Measurements from ENCODE around the gene C1RL.

Gene C1RL

GRCh38 chr12:7106082-7106481 lies 2.9 kb downstream of the C1RL start:
- no peaks in the 10 kb centered on the region for H3K9me3 ChIP-seq (ENCODE audit: control insufficient read depth, low read length)
- 80 to 100% methylated on average over 1 of the region's 1 CpG for WGBS, 2 experiments
- no peaks in the 10 kb centered on the region for H3K36me3 ChIP-seq (ENCODE audit: control insufficient read depth, insufficient read depth, low read length)
- no peaks in the 10 kb centered on the region for H3K27me3 ChIP-seq (ENCODE audit: control insufficient read depth, insufficient read depth, low read length, poor library complexity, severe bottlenecking)
- no peak overlapping the region for H3K4me3 ChIP-seq (ENCODE audit: insufficient read depth, low read depth, low read length)
- no peak overlapping the region for H3K27ac ChIP-seq (ENCODE audit: insufficient read depth, low read depth, low read length, poor library complexity, severe bottlenecking)
- peaks cover 6% of the 10 kb centered on the region for H3K4me1 ChIP-seq (ENCODE audit: control insufficient read depth, insufficient read depth, low read length)

- Histone ChIP-seq H3K27ac (ENCODE audit: insufficient read depth, low read depth, low read length, poor library complexity, severe bottlenecking) (no peak overlapping the region), H3K4me3 (ENCODE audit: insufficient read depth, low read depth, low read length) (no peak overlapping the region)
- 94 to 96% methylated on average over 14 of the region's 14 CpGs for WGBS, 2 experiments
Observed at GRCh38 chr12:7103837-7104584, 5.0 kb downstream of the C1RL start.

GRCh38 chr12:7102582-7102981 lies 6.4 kb downstream of the C1RL start:
- H3K4me3 ChIP-seq (ENCODE audit: insufficient read depth, low read depth, low read length), result no peak overlapping the region
- H3K4me1 ChIP-seq (ENCODE audit: control insufficient read depth, insufficient read depth, low read length), result peaks cover under 1% of the 10 kb centered on the region
- whole genome bisulfite sequencing, 2 experiments, result 91 to 92% methylated on average over 3 of the region's 3 CpGs
- H3K36me3 ChIP-seq (ENCODE audit: control insufficient read depth, insufficient read depth, low read length), result no peaks in the 10 kb centered on the region
- H3K27me3 ChIP-seq (ENCODE audit: control insufficient read depth, insufficient read depth, low read length, poor library complexity, severe bottlenecking), result no peaks in the 10 kb centered on the region
- no peak overlapping the region for H3K27ac ChIP-seq (ENCODE audit: insufficient read depth, low read depth, low read length, poor library complexity, severe bottlenecking)
- no peaks in the 10 kb centered on the region for H3K9me3 ChIP-seq (ENCODE audit: control insufficient read depth, low read length)

More at GRCh38 chr12:7103837-7104584, 5.0 kb downstream of the C1RL start:
- Histone ChIP-seq H3K36me3 (ENCODE audit: control insufficient read depth, insufficient read depth, low read length) (no peaks in the 10 kb centered on the region), H3K27me3 (ENCODE audit: control insufficient read depth, insufficient read depth, low read length, poor library complexity, severe bottlenecking) (no peaks in the 10 kb centered on the region), H3K9me3 (ENCODE audit: control insufficient read depth, low read length) (no peaks in the 10 kb centered on the region), H3K4me1 (ENCODE audit: control insufficient read depth, insufficient read depth, low read length) (peaks cover 6% of the 10 kb centered on the region)

GRCh38 chr12:7101694-7102131 lies 7.3 kb downstream of the C1RL start:
- H3K27me3 ChIP-seq (ENCODE audit: control insufficient read depth, insufficient read depth, low read length, poor library complexity, severe bottlenecking), result no peaks in the 10 kb centered on the region
- H3K36me3 ChIP-seq (ENCODE audit: control insufficient read depth, insufficient read depth, low read length), result no peaks in the 10 kb centered on the region
- H3K4me1 ChIP-seq (ENCODE audit: control insufficient read depth, insufficient read depth, low read length), result no peaks in the 10 kb centered on the region
- 89 to 92% methylated on average over 10 of the region's 10 CpGs for WGBS, 2 experiments
- no peaks in the 10 kb centered on the region for H3K9me3 ChIP-seq (ENCODE audit: control insufficient read depth, low read length)
- no peak overlapping the region for H3K4me3 ChIP-seq (ENCODE audit: insufficient read depth, low read depth, low read length)
- H3K27ac ChIP-seq (ENCODE audit: insufficient read depth, low read depth, low read length, poor library complexity, severe bottlenecking), result no peak overlapping the region

GRCh38 chr12:7101047-7101693 lies 7.8 kb downstream of the C1RL start:
- H3K9me3 ChIP-seq (ENCODE audit: control insufficient read depth, low read length), result no peaks in the 10 kb centered on the region
- no peak overlapping the region for H3K4me3 ChIP-seq (ENCODE audit: insufficient read depth, low read depth, low read length)
- no peaks in the 10 kb centered on the region for H3K27me3 ChIP-seq (ENCODE audit: control insufficient read depth, insufficient read depth, low read length, poor library complexity, severe bottlenecking)
- no peak overlapping the region for H3K27ac ChIP-seq (ENCODE audit: insufficient read depth, low read depth, low read length, poor library complexity, severe bottlenecking)
- no peaks in the 10 kb centered on the region for H3K4me1 ChIP-seq (ENCODE audit: control insufficient read depth, insufficient read depth, low read length)
- WGBS, 2 experiments, result 93 to 95% methylated on average over 4 of the region's 4 CpGs
- H3K36me3 ChIP-seq (ENCODE audit: control insufficient read depth, insufficient read depth, low read length), result no peaks in the 10 kb centered on the region

- Histone ChIP-seq H3K27me3 (ENCODE audit: control insufficient read depth, insufficient read depth, low read length, poor library complexity, severe bottlenecking) (no peaks in the 10 kb centered on the region), H3K27ac (ENCODE audit: insufficient read depth, low read depth, low read length, poor library complexity, severe bottlenecking) (no peak overlapping the region), H3K9me3 (ENCODE audit: control insufficient read depth, low read length) (no peaks in the 10 kb centered on the region), H3K36me3 (ENCODE audit: control insufficient read depth, insufficient read depth, low read length) (no peaks in the 10 kb centered on the region), H3K4me3 (ENCODE audit: insufficient read depth, low read depth, low read length) (no peak overlapping the region), H3K4me1 (ENCODE audit: control insufficient read depth, insufficient read depth, low read length) (no peaks in the 10 kb centered on the region)
- 93 to 96% methylated on average over 3 to 4 of the region's 4 CpGs for WGBS, 2 experiments
Observed at GRCh38 chr12:7100239-7100638, 8.8 kb downstream of the C1RL start.

GRCh38 chr12:7099290-7099996 lies 9.6 kb downstream of the C1RL start:
- no peaks in the 10 kb centered on the region for H3K4me1 ChIP-seq (ENCODE audit: control insufficient read depth, insufficient read depth, low read length)
- no peak overlapping the region for H3K27ac ChIP-seq (ENCODE audit: insufficient read depth, low read depth, low read length, poor library complexity, severe bottlenecking)
- no peaks in the 10 kb centered on the region for H3K27me3 ChIP-seq (ENCODE audit: control insufficient read depth, insufficient read depth, low read length, poor library complexity, severe bottlenecking)
- H3K36me3 ChIP-seq (ENCODE audit: control insufficient read depth, insufficient read depth, low read length), result no peaks in the 10 kb centered on the region
- WGBS, 2 experiments, result 93 to 97% methylated on average over 9 of the region's 9 CpGs
- H3K9me3 ChIP-seq (ENCODE audit: control insufficient read depth, low read length), result no peaks in the 10 kb centered on the region
- H3K4me3 ChIP-seq (ENCODE audit: insufficient read depth, low read depth, low read length), result no peak overlapping the region

- Histone ChIP-seq H3K4me3 (ENCODE audit: insufficient read depth, low read depth, low read length) (no peak overlapping the region), H3K27ac (ENCODE audit: insufficient read depth, low read depth, low read length, poor library complexity, severe bottlenecking) (no peak overlapping the region), H3K36me3 (ENCODE audit: control insufficient read depth, insufficient read depth, low read length) (no peaks in the 10 kb centered on the region), H3K9me3 (ENCODE audit: control insufficient read depth, low read length) (no peaks in the 10 kb centered on the region), H3K27me3 (ENCODE audit: control insufficient read depth, insufficient read depth, low read length, poor library complexity, severe bottlenecking) (no peaks in the 10 kb centered on the region), H3K4me1 (ENCODE audit: control insufficient read depth, insufficient read depth, low read length) (no peaks in the 10 kb centered on the region)
- WGBS, 2 experiments, result 90 to 91% methylated on average over 19 of the region's 19 CpGs
Observed at GRCh38 chr12:7096979-7097378, 12.0 kb downstream of the C1RL start.

- Histone ChIP-seq H3K4me1 (ENCODE audit: control insufficient read depth, insufficient read depth, low read length) (no peaks in the 10 kb centered on the region), H3K27me3 (ENCODE audit: control insufficient read depth, insufficient read depth, low read length, poor library complexity, severe bottlenecking) (no peaks in the 10 kb centered on the region), H3K4me3 (ENCODE audit: insufficient read depth, low read depth, low read length) (no peak overlapping the region), H3K27ac (ENCODE audit: insufficient read depth, low read depth, low read length, poor library complexity, severe bottlenecking) (no peak overlapping the region), H3K36me3 (ENCODE audit: control insufficient read depth, insufficient read depth, low read length) (no peaks in the 10 kb centered on the region), H3K9me3 (ENCODE audit: control insufficient read depth, low read length) (no peaks in the 10 kb centered on the region)
- WGBS, 2 experiments, result 93% methylated on average over 25 to 26 of the region's 26 CpGs
Observed at GRCh38 chr12:7096006-7096932, 12.7 kb downstream of the C1RL start.

Measured in ectodermal cell (in vitro differentiated cells).